Endothelial cell of umbilical vein (primary cell): Measurements from ENCODE around the gene TMPRSS12.

ENCODE experiments used
- CTCF ChIP-seq, 2 donors: IDR thresholded peaks; 1 replicate in 1 of 2; 2 replicates in 1 of 2; pipeline ENCODE4 v1.5.1; 2011; ENCODE audit warnings: low read length in 2 of 2, mild to moderate bottlenecking in 2 of 2, moderate library complexity in 2 of 2, control low read depth in 1 of 2, inconsistent platforms in 1 of 2, low read depth in 1 of 2; ENCODE audit not compliant: insufficient read depth in 1 of 2; ENCODE audit errors: extremely low read depth in 1 of 2
- EZH2 ChIP-seq: IDR thresholded peaks from 2 replicates; pipeline ENCODE4 v1.6.1; 2012; ENCODE audit warnings: borderline replicate concordance, low read depth, mild to moderate bottlenecking, moderate library complexity, low read length, inconsistent platforms; ENCODE audit not compliant: severe bottlenecking
- FOS ChIP-seq: IDR thresholded peaks from 2 replicates; pipeline ENCODE4 v1.6.1; 2011; ENCODE audit warnings: mild to moderate bottlenecking, low read length, moderate library complexity, borderline replicate concordance; ENCODE audit not compliant: insufficient read depth
- GATA2 ChIP-seq: IDR thresholded peaks from 2 replicates; pipeline ENCODE4 v1.7.0; 2011; ENCODE audit warnings: low read depth, mild to moderate bottlenecking, moderate library complexity, mixed read lengths, low read length; ENCODE audit not compliant: insufficient read length, insufficient read depth
- JUN ChIP-seq: IDR thresholded peaks from 2 replicates; pipeline ENCODE4 v1.6.1; 2011; ENCODE audit warnings: borderline replicate concordance, low read depth; ENCODE audit not compliant: insufficient read length, insufficient read depth
- MAX ChIP-seq: IDR thresholded peaks from 2 replicates; pipeline ENCODE4 v1.6.1; 2011; ENCODE audit not compliant: insufficient read depth, insufficient read length
- MYC ChIP-seq: IDR thresholded peaks from one replicate; pipeline ENCODE4 v1.6.1; 2011; ENCODE audit warnings: mild to moderate bottlenecking, low read depth, low read length
- POLR2A ChIP-seq: IDR thresholded peaks from 2 replicates; pipeline ENCODE4 v1.6.1; 2012; ENCODE audit warnings: low read depth, mild to moderate bottlenecking, control low read depth, low read length
- POLR2AphosphoS5 ChIP-seq: IDR thresholded peaks from 2 replicates; pipeline ENCODE4 v1.6.1; 2012; ENCODE audit warnings: low read depth, mild to moderate bottlenecking, control low read depth, low read length, moderate library complexity; ENCODE audit not compliant: insufficient read depth

- TF ChIP-seq POLR2AphosphoS5: no peak
- no peak for TF ChIP-seq FOS
- no peak for TF ChIP-seq CTCF (IDR thresholded peaks at IDR 0.05; ENCODE audit: extremely low read depth in 1 of 2, insufficient read depth in 1 of 2, low read depth in 1 of 2, low read length in 2 of 2)
- TF ChIP-seq EZH2: no peak
- TF ChIP-seq POLR2A: no peak
- TF ChIP-seq MYC: no peak
- TF ChIP-seq JUN: no peak
- TF ChIP-seq MAX: no peak
- TF ChIP-seq GATA2: no peak
Measured at GRCh38 chr12:50925920-50926319, 83.2 kb downstream of the TMPRSS12 start.
